ENCODE measurements around the gene ZNF583. TPM values are rescaled to one million over a fixed set of nuclear protein-coding genes. Genes with fewer than 3 reads are reported as not detected.

Gene ZNF583
- total and polyA plus RNA-seq, 2 of the 13 experiments (the other 11 are each of a cell fraction or from before 2014, with no cell fraction given) = 0.65 to 5.3 TPM

- TF ChIP-seq, protein P1, sequence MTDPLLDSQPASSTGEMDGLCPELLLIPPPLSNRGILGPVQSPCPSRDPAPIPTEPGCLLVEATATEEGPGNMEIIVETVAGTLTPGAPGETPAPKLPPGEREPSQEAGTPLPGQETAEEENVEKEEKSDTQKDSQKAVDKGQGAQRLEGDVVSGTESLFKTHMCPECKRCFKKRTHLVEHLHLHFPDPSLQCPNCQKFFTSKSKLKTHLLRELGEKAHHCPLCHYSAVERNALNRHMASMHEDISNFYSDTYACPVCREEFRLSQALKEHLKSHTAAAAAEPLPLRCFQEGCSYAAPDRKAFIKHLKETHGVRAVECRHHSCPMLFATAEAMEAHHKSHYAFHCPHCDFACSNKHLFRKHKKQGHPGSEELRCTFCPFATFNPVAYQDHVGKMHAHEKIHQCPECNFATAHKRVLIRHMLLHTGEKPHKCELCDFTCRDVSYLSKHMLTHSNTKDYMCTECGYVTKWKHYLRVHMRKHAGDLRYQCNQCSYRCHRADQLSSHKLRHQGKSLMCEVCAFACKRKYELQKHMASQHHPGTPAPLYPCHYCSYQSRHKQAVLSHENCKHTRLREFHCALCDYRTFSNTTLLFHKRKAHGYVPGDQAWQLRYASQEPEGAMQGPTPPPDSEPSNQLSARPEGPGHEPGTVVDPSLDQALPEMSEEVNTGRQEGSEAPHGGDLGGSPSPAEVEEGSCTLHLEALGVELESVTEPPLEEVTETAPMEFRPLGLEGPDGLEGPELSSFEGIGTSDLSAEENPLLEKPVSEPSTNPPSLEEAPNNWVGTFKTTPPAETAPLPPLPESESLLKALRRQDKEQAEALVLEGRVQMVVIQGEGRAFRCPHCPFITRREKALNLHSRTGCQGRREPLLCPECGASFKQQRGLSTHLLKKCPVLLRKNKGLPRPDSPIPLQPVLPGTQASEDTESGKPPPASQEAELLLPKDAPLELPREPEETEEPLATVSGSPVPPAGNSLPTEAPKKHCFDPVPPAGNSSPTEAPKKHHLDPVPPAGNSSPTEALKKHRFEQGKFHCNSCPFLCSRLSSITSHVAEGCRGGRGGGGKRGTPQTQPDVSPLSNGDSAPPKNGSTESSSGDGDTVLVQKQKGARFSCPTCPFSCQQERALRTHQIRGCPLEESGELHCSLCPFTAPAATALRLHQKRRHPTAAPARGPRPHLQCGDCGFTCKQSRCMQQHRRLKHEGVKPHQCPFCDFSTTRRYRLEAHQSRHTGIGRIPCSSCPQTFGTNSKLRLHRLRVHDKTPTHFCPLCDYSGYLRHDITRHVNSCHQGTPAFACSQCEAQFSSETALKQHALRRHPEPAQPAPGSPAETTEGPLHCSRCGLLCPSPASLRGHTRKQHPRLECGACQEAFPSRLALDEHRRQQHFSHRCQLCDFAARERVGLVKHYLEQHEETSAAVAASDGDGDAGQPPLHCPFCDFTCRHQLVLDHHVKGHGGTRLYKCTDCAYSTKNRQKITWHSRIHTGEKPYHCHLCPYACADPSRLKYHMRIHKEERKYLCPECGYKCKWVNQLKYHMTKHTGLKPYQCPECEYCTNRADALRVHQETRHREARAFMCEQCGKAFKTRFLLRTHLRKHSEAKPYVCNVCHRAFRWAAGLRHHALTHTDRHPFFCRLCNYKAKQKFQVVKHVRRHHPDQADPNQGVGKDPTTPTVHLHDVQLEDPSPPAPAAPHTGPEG (CRISPR knock-in tag; IDR thresholded peaks at IDR 0.05) = 0 out of 2 replicates have a peak, but pooled peaks have one; percentile 46
- TF ChIP-seq PATZ1 (CRISPR knock-in tag; IDR thresholded peaks at IDR 0.05) (peak; percentile 74), HNRNPH1 (optimal IDR thresholded peaks at IDR 0.05; ENCODE audit: low read depth, low read length) (no peak), ZMAT3 (CRISPR knock-in tag; conservative IDR thresholded peaks at IDR 0.05) (0 out of 2 replicates have a peak, but pooled peaks have one; percentile 78), MAFK (conservative IDR thresholded peaks at IDR 0.05 in 1 of 2, IDR thresholded peaks at IDR 0.05 in 1 of 2; ENCODE audit: low read length in 2 of 2) (no peak), TAF1 (CRISPR knock-in tag; IDR thresholded peaks at IDR 0.05) (0 out of 2 replicates have a peak, but pooled peaks have one; percentile 40), BHLHE40 (IDR thresholded peaks at IDR 0.05; ENCODE audit: low read length) (no peak), SOX5 (CRISPR knock-in tag; IDR thresholded peaks at IDR 0.05; ENCODE audit: borderline replicate concordance) (no peak), ZKSCAN8 (CRISPR knock-in tag; IDR thresholded peaks at IDR 0.05; ENCODE audit: borderline replicate concordance) (0 out of 2 replicates have a peak, but pooled peaks have one; percentile 37), MXD3 (CRISPR knock-in tag; IDR thresholded peaks at IDR 0.05) (no peak), ISX (CRISPR knock-in tag; conservative IDR thresholded peaks at IDR 0.05) (no peak), RELA (CRISPR knock-in tag; IDR thresholded peaks at IDR 0.05) (no peak), KLF9 (CRISPR knock-in tag; IDR thresholded peaks at IDR 0.05; ENCODE audit: low read depth) (no peak), FOXM1 (CRISPR knock-in tag; IDR thresholded peaks at IDR 0.05) (no peak), TARDBP (CRISPR knock-in tag; IDR thresholded peaks at IDR 0.05) (peak; percentile 74; the same call in 1 of the 2 replicates)
- TF ChIP-seq, protein P2, sequence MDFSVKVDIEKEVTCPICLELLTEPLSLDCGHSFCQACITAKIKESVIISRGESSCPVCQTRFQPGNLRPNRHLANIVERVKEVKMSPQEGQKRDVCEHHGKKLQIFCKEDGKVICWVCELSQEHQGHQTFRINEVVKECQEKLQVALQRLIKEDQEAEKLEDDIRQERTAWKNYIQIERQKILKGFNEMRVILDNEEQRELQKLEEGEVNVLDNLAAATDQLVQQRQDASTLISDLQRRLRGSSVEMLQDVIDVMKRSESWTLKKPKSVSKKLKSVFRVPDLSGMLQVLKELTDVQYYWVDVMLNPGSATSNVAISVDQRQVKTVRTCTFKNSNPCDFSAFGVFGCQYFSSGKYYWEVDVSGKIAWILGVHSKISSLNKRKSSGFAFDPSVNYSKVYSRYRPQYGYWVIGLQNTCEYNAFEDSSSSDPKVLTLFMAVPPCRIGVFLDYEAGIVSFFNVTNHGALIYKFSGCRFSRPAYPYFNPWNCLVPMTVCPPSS (IDR thresholded peaks at IDR 0.05) = no peak
- TF ChIP-seq, protein P3, sequence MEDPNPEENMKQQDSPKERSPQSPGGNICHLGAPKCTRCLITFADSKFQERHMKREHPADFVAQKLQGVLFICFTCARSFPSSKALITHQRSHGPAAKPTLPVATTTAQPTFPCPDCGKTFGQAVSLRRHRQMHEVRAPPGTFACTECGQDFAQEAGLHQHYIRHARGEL (CRISPR knock-in tag; IDR thresholded peaks at IDR 0.05) = no peak
- TF ChIP-seq, protein P4, sequence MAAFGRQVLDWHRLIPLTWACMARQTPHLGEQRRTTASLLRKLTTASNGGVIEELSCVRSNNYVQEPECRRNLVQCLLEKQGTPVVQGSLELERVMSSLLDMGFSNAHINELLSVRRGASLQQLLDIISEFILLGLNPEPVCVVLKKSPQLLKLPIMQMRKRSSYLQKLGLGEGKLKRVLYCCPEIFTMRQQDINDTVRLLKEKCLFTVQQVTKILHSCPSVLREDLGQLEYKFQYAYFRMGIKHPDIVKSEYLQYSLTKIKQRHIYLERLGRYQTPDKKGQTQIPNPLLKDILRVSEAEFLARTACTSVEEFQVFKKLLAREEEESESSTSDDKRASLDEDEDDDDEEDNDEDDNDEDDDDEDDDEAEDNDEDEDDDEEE (CRISPR knock-in tag; IDR thresholded peaks at IDR 0.05) = 0 out of 2 replicates have a peak, but pooled peaks have one; percentile 69
These were observed at the start of gene ZNF583 (continued) for GRCh38 chr19:56403764-56404704.

Data from HepG2 (cell line).